RWPE1 (cell line): Measurements from ENCODE around the gene KRT77.

Experiments
- CTCF ChIA-PET: fragments of 350-600 bp; sonication (Branson Sonifier 250); formaldehyde crosslinking; extraction: SDS; loops from one replicate; lab custom pipeline; 2021; lab: Yijun Ruan, JAX
- POLR2A ChIA-PET: fragments of 400-600 bp; formaldehyde crosslinking; extraction: SDS; loops from one replicate; lab custom pipeline; 2020; ENCODE audit warnings: antibody characterized with exemption; ENCODE audit not compliant: low non-redundant PET; lab: Yijun Ruan, JAX
- DNase-seq: peaks from one replicate; pipeline ENCODE4 v3.0.0; 2012; ENCODE audit warnings: low spot score
- H3K27ac ChIP-seq: fragments of 450-650 bp; 2 replicates; pipeline ENCODE4 v1.5.1; 2017
- CTCF ChIP-seq: fragments of 450-650 bp; conservative IDR thresholded peaks from 2 replicates; pipeline ENCODE4 v1.5.1; 2017; ENCODE audit warnings: low read depth, mild to moderate bottlenecking

KRT77 gene

GRCh38 chr12:52643233-52644077 lies 59.9 kb downstream of the KRT77 start:
- H3K27ac ChIP-seq = no peak overlapping the region
- no peak for TF ChIP-seq CTCF
- ChIA-PET POLR2A (no interaction called here), CTCF (no interaction called here)
- no peak for DNase-seq

GRCh38 chr12:52641468-52641867 lies 61.9 kb downstream of the KRT77 start:
- no peak for TF ChIP-seq CTCF
- no peak overlapping the region for H3K27ac ChIP-seq
- ChIA-PET POLR2A (no interaction called here), CTCF (no interaction called here)
- DNase-seq = no peak
